Panc1 (cell line): Measurements from ENCODE around the gene MT1H. TPM values are rescaled to one million over a fixed set of nuclear protein-coding genes. Genes with fewer than 3 reads are reported as not detected.
A peak's percentile ranks its signal among the peaks of the same experiment; 100 is the strongest.

Experiments used
- ATAC-seq: fragments of 200-7000 bp; cut with Tn5 transposase; 2 replicates; pipeline ENCODE4 v1.9.1; 2020; ENCODE audit warnings: mild to moderate bottlenecking, moderate library complexity
- BruUV-seq: library from RNA; stranded (reverse); fragments of 400-500 nt; replicated peaks from 2 replicates; lab custom pipeline; 2021; lab: Mats Ljungman, UMichigan
- CTCF ChIA-PET: fragments of 300-600 bp; sonication (Branson Sonifier 250); formaldehyde crosslinking; loops from one replicate; lab custom pipeline; 2022; ENCODE audit warnings: antibody characterized with exemption; lab: Charles Lee
- POLR2A ChIA-PET: fragments of 300-600 bp; sonication (Branson Sonifier 250); formaldehyde crosslinking; loops from one replicate; lab custom pipeline; 2022; ENCODE audit warnings: antibody characterized with exemption; lab: Charles Lee
- DNase-seq: peaks from one replicate; pipeline ENCODE4 v3.0.0-alpha.2; 2010; ENCODE audit warnings: low read depth, low spot score
- H3K27ac ChIP-seq: 2 replicates; pipeline ENCODE4 v1.5.1; 2011; ENCODE audit warnings: mild to moderate bottlenecking, low read length, inconsistent platforms
- H3K27me3 ChIP-seq: fragments of 200-500 bp; sonication (Bioruptor generic); 2 replicates; pipeline ENCODE4 v1.6.0; 2014; ENCODE audit warnings: low read length, inconsistent platforms; ENCODE audit not compliant: control insufficient read depth, insufficient read depth
- H3K36me3 ChIP-seq: fragments of 200-500 bp; sonication (Bioruptor generic); 2 replicates; pipeline ENCODE4 v1.5.1; 2014; ENCODE audit warnings: inconsistent platforms, mild to moderate bottlenecking, low read length, moderate library complexity; ENCODE audit not compliant: control insufficient read depth, insufficient read depth
- H3K4me1 ChIP-seq: 2 replicates; pipeline ENCODE4 v1.5.1; 2011; ENCODE audit warnings: inconsistent platforms, mild to moderate bottlenecking, low read length, moderate library complexity; ENCODE audit not compliant: control insufficient read depth, insufficient read depth
- H3K4me3 ChIP-seq, 2 experiments: 2 replicates each; pipeline ENCODE4 v1.5.1; 2011 to 2012; ENCODE audit warnings: low read depth in 2 of 2, low read length in 2 of 2, mild to moderate bottlenecking in 2 of 2, inconsistent platforms in 1 of 2, moderate library complexity in 1 of 2
- H3K9me3 ChIP-seq: fragments of 200-500 bp; sonication (Bioruptor generic); 2 replicates; pipeline ENCODE4 v1.5.1; 2014; ENCODE audit warnings: low read depth, mild to moderate bottlenecking, inconsistent platforms, low read length, moderate library complexity; ENCODE audit not compliant: control insufficient read depth, insufficient read depth
- POLR2AphosphoS5 ChIP-seq: IDR thresholded peaks from 2 replicates; pipeline ENCODE4 v1.6.1; 2012; ENCODE audit warnings: mild to moderate bottlenecking, low read depth, low read length, moderate library complexity
- SIN3A ChIP-seq: IDR thresholded peaks from 2 replicates; pipeline ENCODE4 v1.6.1; 2012; ENCODE audit warnings: low read depth, mild to moderate bottlenecking, low read length, moderate library complexity, borderline replicate concordance; ENCODE audit not compliant: insufficient read depth
- TCF7L2 ChIP-seq: IDR thresholded peaks from 2 replicates; pipeline ENCODE4 v1.6.1; 2011; ENCODE audit warnings: mild to moderate bottlenecking, low read depth, low read length, inconsistent platforms
- in situ Hi-C: cut with HindIII; loops from 2 replicates; pipeline ENCODE4 v1.10.0; 2016; ENCODE audit warnings: low sequenced_read_pairs, low pct_unique_long_range_greater_than_20kb
- intact Hi-C: fragments of 100-400 bp; cut with micrococcal nuclease; formaldehyde crosslinking; loops from one replicate; pipeline ENCODE4 v1.10.0; 2022; ENCODE audit not compliant: unreplicated experiment
- total RNA-seq: library from RNA; stranded (reverse); gene quantifications from one replicate; pipeline ENCODE4 v1.2.1, GENCODE V29; 2021; ENCODE audit not compliant: unreplicated experiment
- TF ChIP-seq, protein P1 (sequence below), 2 experiments: IDR thresholded peaks; 2 replicates each; pipeline ENCODE4 v1.6.1; 2011 to 2012; ENCODE audit warnings: low read depth in 2 of 2, control low read depth in 1 of 2, low read length in 1 of 2, mild to moderate bottlenecking in 1 of 2, moderate library complexity in 1 of 2; ENCODE audit not compliant: insufficient read depth in 1 of 2
- TF ChIP-seq, protein P2 (sequence below): fragments of 450-650 bp; IDR thresholded peaks from 2 replicates; pipeline ENCODE4 v1.5.1; 2017; ENCODE audit warnings: mild to moderate bottlenecking

The MT1H gene
- total RNA-seq, 1 experiment from 2014 or later: not detected

DNA sequence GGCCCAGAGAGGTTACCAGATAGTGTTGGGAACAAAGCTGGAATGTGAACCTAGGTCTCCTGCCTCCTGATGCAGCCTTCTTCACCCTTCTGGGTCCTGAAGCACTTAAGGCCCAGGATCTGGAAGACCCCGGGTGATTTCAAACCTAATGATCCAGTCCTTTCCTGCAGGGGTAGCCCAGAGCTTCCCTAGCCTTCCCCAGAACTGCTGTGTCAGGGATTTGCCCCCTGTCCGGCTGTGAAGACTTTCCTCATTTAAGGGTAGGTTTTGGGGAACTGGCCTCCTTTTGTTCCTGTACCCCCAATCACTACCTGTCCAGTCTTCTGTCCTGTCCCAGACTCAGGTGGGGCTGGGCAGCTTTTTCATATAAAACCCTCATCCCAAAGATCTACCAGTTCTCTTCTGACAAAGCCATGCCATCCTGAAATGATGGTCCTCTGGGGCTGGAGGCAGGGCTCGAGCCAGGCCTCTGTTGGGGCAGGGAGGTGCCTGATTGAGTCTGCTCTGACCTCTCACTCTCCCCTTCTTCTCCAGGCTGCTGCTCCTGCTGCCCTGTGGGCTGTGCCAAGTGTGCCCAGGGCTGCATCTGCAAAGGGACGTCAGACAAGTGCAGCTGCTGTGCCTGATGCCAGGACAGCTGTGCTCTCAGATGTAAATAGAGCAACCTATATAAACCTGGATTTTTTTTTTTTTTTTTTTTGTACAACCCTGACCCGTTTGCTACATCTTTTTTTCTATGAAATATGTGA, 14.0 kb downstream of the MT1H start:
- H3K4me3 ChIP-seq: peak overlapping the region in 1 of 2 experiments; percentile 14; a peak in 1 of 4 replicates

DNA sequence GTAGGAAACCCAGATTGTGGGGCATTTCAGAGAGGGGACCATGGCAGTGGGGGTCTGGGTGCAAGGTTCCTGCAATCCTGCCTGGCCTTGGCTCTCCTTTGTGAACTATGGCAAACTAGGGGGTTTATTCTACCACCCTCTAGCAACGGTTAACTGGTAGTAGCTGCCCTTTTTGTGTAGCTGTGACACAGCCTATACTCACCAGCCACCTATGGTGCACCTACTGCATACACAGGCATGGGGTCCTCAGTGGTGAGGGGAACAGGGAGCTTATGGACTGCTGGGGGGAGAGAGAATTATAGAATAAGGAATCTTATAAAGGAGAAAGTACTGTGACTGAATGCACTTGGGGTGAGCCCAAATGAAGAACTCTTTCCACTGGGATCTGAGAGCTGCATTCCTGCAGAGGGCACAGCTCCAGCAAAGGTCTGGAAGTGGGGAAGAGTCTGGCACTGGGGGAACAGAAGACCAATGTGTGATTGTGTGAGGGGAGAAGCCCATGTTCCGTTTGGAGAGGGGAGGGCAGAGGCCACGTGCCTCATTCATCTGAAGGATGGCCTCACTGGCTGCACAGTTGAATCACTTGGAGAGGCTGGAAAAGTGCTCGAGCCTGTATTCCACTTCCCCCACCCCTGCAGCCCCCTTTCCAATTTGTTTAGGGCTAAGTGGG, 14.8 kb downstream of the MT1H start:
- ChIA-PET CTCF (no interaction called here), POLR2A (no interaction called here)
- TF ChIP-seq, protein P1, sequence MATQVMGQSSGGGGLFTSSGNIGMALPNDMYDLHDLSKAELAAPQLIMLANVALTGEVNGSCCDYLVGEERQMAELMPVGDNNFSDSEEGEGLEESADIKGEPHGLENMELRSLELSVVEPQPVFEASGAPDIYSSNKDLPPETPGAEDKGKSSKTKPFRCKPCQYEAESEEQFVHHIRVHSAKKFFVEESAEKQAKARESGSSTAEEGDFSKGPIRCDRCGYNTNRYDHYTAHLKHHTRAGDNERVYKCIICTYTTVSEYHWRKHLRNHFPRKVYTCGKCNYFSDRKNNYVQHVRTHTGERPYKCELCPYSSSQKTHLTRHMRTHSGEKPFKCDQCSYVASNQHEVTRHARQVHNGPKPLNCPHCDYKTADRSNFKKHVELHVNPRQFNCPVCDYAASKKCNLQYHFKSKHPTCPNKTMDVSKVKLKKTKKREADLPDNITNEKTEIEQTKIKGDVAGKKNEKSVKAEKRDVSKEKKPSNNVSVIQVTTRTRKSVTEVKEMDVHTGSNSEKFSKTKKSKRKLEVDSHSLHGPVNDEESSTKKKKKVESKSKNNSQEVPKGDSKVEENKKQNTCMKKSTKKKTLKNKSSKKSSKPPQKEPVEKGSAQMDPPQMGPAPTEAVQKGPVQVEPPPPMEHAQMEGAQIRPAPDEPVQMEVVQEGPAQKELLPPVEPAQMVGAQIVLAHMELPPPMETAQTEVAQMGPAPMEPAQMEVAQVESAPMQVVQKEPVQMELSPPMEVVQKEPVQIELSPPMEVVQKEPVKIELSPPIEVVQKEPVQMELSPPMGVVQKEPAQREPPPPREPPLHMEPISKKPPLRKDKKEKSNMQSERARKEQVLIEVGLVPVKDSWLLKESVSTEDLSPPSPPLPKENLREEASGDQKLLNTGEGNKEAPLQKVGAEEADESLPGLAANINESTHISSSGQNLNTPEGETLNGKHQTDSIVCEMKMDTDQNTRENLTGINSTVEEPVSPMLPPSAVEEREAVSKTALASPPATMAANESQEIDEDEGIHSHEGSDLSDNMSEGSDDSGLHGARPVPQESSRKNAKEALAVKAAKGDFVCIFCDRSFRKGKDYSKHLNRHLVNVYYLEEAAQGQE (IDR thresholded peaks at IDR 0.05; ENCODE audit: insufficient read depth in 1 of 2, low read depth in 2 of 2, low read length in 1 of 2): no peak
- TF ChIP-seq, protein P2, sequence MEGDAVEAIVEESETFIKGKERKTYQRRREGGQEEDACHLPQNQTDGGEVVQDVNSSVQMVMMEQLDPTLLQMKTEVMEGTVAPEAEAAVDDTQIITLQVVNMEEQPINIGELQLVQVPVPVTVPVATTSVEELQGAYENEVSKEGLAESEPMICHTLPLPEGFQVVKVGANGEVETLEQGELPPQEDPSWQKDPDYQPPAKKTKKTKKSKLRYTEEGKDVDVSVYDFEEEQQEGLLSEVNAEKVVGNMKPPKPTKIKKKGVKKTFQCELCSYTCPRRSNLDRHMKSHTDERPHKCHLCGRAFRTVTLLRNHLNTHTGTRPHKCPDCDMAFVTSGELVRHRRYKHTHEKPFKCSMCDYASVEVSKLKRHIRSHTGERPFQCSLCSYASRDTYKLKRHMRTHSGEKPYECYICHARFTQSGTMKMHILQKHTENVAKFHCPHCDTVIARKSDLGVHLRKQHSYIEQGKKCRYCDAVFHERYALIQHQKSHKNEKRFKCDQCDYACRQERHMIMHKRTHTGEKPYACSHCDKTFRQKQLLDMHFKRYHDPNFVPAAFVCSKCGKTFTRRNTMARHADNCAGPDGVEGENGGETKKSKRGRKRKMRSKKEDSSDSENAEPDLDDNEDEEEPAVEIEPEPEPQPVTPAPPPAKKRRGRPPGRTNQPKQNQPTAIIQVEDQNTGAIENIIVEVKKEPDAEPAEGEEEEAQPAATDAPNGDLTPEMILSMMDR: no peak
- TF ChIP-seq SIN3A (no peak), POLR2AphosphoS5 (no peak), TCF7L2 (no peak)
- no peak overlapping the region for H3K4me3 ChIP-seq
- intact Hi-C loops (no loop called here), in situ Hi-C loops (no loop called here)
- H3K27me3 ChIP-seq: no peaks in the 10 kb centered on the region
- no peaks in the 10 kb centered on the region for H3K36me3 ChIP-seq
- ATAC-seq: no peak
- BruUV-seq: no TSS peak
- H3K4me1 ChIP-seq: peaks cover 7% of the 10 kb centered on the region
- no peak for DNase-seq
- H3K27ac ChIP-seq: no peak overlapping the region
- H3K9me3 ChIP-seq: no peaks in the 10 kb centered on the region; the same call in 1 of the 2 replicates

More for the DNA sequence above, 14.0 kb downstream of the MT1H start:
- Histone ChIP-seq H3K27ac (no peak overlapping the region), H3K27me3 (no peaks in the 10 kb centered on the region), H3K9me3 (no peaks in the 10 kb centered on the region; the same call in 1 of the 2 replicates), H3K4me1 (peaks cover 7% of the 10 kb centered on the region), H3K36me3 (no peaks in the 10 kb centered on the region)
- no peak for DNase-seq
- intact Hi-C loops: no loop called here
- ATAC-seq: no peak
- TF ChIP-seq, protein P2: no peak
- TF ChIP-seq, protein P1 (IDR thresholded peaks at IDR 0.05; ENCODE audit: insufficient read depth in 1 of 2, low read depth in 2 of 2, low read length in 1 of 2): no peak
- no peak for TF ChIP-seq TCF7L2
- TF ChIP-seq SIN3A: no peak
- no peak for TF ChIP-seq POLR2AphosphoS5
- no TSS peak for BruUV-seq
- in situ Hi-C loops: no loop called here
- CTCF ChIA-PET: interaction anchor here (1.2 kb wide), 1 partner anchor 19 kb away, joined by 5 read pairs; no protein-coding TSS in a partner anchor
- POLR2A ChIA-PET: no interaction called here
